Stimulated activated CD8-positive, alpha-beta memory T cell treated with anti-CD3 and anti-CD28 coated beads, Interleukin-7, amount 100 ng/mL, for 1 hour (primary cell): ENCODE measurements around the gene EFHD2.
"Not testable (repeated sequence)": the region's sequence is repeated elsewhere in the genome, so short reads cannot be mapped to it uniquely, and the experiment has no call there.

Experiments
- DNase-seq, 2 donors: peaks; one replicate each; pipeline ENCODE4 v3.0.0-alpha.2; 2020; ENCODE audit warnings: low read depth in 2 of 2

Gene EFHD2

DNA sequence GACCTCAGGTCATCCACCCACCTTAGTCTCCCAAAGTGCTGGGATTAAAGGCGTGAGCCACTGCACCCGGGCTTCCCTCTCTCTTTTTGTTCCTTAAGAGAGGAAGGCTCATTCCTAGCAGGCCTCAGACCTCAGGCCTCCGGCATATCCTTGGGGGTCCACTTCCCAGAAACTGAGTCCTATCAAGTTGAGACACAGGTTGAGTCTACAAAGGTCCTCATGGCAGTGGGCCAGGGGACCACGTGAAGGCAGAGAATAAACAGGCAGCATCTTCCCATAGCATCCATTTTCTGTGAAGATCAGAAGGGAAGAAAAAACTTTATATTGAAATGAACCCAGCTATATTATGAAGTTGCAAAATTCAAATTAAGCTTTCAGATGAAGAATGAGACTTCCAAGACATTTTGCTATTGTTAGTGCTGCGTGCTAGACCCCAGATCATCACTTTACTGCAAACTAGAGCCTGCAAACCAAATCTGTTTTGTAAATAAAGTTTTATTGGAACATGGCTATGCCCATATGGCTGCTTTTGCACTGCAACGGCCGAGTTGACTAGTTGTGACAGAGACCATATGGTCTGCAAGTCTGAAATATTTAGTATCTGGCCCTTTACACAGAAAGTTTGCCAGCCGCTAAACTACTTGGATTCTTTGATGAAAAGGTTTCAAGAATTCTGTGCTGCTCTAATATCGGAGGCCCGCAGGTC, 43.3 kb downstream of the EFHD2 start:
- DNase-seq: no peak

- no peak for DNase-seq
Observed at GRCh38 chr1:15453734-15454133, 44.0 kb downstream of the EFHD2 start.

GRCh38 chr1:15454256-15454655, 44.6 kb downstream of the EFHD2 start:
- no peak for DNase-seq

DNA sequence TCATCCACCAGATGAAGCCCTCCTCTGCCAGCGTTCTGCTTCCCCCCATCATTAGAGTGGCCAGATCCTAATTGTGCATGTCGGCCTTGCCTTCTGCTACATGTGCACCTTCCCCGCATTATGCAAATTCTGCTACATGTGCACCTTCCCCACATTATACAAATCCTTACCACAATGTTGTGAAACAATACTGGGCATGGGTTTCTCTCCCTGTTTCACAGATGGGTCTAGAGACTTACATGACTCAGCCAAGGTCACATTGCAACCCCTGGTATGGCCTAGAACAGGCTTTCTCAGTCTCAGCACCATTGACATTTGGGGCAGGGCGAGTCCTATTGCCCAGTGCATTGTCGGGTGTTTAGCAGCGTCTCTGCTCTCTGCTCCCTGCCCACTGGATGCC, 45.8 kb downstream of the EFHD2 start:
- no peak for DNase-seq

- no peak for DNase-seq
Observed at GRCh38 chr1:15456313-15456954, 46.7 kb downstream of the EFHD2 start, which contains the start of gene CELA2A. CELA2A (plus strand) TSS chr1:15456732; CDS start chr1:15456754, 22 bp downstream.

DNA sequence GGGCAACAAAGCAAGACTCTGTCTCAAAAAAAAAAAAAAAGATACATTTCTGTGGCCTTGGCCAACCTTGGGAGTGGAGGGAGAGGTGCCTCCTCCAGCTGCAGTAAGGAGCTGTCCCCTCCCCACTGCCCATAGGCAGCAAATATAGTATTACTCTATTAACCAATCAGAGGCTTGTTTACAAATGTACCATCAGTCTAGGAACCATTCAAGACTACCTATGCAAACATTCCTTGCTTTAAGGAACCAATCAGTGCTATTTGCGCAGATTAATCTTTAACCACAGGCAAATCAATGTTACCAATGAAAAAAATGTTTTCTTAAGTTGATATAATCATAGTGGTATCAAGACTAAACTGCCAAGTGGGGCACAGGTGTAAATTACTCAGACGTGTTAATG, 47.9 kb downstream of the EFHD2 start:
- DNase-seq: no peak

- DNase-seq: not testable (repeated sequence)
Observed at GRCh38 chr1:15458388-15458787, 48.7 kb downstream of the EFHD2 start.

DNA sequence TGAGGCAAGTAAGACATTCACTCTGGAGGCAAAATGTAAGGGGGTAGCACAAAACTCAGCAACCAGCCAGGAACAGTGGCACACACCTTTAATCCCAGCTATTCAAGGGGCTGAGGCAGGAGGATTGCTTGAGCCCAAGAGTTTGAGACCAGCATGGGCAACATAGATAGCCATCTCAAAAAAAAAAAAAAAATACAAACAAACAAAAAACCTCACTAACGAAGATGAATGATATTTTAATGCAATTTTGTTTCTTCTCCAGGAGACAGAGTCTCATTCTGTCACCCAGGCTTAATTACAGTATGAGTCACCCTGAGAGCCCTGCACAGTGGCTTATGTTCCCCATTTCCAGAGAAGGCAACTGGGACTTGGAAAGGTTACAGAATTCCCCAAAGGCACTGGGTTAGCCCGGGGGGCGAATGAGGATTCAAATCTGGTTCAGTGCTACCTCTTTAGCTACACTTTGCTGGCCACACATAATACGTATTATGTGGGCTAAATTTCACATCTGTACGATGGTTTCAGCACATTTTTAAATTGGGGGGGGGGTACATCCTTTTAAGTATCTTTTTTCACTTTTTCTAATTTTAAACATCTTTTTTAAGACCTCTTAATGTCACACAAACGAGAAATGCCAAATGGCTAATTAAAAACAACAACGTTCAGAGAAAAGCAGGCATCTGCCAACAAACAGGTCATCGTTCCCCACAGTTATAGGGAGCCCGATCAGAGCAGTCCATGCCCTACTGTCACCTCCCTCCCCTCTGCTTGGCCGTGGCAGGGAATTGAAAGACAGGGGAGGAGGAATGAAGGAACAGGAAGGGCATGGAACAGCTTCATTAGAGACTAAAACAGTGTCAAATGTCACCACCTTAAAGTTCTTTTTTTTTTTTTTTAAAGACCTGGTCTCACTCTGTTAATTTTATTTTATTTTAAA, 50.4 kb downstream of the EFHD2 start:
- no peak for DNase-seq

GRCh38 chr1:15460708-15461095, 51.0 kb downstream of the EFHD2 start:
- no peak for DNase-seq

GRCh38 chr1:15463064-15463800, 53.5 kb downstream of the EFHD2 start:
- not testable (repeated sequence) for DNase-seq

- not testable (repeated sequence) for DNase-seq
Observed at GRCh38 chr1:15463926-15464322, 54.2 kb downstream of the EFHD2 start.

DNA sequence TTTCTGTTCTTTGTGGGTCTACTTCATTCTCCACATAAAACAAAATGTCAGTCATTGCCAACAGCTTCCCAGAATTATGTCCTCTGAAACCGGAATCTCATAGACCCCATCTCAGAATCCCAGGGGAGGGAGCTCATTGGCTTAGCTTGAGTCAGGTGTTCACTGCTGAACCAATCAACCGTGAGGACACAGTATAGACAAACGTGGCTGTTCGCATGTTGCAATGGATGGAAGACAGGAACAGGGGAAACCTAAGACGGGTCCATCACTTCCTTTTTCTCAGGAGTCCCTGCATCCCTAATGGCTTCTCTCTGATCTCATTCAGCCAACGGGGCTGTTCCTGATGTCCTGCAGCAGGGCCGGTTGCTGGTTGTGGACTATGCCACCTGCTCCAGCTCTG, 56.0 kb downstream of the EFHD2 start:
- no peak for DNase-seq

GRCh38 chr1:15466955-15467625, 57.4 kb downstream of the EFHD2 start:
- not testable (repeated sequence) for DNase-seq

DNA sequence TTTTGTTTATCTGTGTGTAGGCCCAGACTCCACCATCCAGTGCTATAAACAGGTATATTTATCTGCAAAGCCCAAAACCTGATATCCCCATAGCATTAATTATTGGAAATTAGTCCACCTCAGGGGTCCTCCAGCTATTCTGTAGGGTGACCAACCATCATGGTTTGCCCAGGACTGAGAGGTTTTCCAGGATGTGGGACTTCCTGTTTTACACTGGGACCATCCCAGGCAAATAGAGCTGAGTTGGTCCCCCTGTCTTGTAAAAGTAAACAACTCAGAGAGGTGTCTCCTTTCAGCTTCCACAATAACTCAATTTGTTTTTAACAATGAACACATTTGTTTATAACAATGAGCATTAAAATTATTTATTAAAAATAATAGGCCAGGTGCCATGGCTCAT, 58.5 kb downstream of the EFHD2 start:
- DNase-seq: no peak

DNA sequence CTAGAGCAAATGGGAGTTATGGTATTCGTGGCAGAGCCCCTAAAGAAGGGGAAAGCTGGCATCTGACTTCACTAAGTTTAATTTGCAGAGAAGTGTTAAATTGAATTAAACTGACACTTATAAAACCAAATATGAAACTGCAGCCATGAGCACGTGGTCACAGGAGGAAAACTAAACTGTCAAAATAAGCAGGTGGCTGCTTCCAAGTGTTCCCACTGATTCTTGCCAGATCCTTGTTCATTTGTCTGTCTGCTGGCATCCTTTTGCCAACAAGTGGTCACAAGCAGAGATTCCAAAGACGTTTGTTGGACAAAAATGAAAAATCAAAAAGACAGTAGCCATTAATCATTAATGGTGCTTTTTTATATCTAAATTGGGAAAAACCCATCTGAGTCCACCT, 59.7 kb downstream of the EFHD2 start:
- no peak for DNase-seq

DNA sequence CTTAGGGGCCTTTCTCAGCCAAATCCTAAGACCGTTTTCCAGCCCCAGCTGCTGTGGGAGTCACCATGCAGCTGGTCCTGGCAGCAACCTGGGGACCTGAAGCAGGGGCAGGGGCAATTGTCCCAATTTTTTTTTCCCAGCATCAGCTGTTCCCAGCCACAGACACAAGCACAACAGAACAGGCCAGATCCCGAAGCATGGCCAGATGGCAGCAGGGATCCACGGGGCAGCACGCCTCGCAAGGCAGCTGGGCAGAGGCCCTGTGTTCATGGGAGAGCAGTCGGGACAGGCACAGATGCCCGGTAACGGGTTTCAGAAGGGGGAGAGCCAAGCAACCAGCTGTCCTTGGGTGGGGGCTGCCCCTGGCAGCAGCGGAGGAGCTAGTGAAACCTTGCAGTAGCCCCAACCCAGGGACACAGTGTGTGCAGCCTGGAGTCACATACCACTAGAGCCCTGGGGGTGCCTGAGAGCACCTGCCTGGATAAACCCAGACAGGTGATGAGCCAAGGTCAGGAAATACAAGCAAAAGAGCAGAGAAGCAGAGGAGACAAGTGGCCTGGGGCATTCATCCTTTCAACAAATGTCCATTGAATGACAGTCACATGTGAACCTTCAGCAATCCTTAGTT, 60.2 kb downstream of the EFHD2 start:
- not testable (repeated sequence) for DNase-seq

DNA sequence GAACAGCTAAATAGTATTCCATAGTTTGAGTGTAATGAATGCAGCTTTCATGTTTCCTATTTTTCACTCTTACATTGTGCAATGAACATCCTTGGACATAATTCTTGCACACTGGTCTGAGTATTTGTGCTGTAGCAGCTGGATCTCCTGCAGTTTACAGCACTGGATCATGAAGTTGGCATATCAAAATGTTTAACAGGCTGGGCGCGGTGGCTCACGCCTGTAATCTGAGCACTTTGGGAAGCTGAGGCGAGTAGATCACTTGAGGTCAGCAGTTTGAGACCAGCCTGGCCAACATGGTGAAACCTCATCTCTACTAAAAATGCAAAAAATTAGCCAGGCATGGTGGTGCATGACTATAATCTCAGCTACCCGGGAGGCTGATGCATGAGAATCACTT, 61.4 kb downstream of the EFHD2 start:
- DNase-seq: not testable (repeated sequence)

DNA sequence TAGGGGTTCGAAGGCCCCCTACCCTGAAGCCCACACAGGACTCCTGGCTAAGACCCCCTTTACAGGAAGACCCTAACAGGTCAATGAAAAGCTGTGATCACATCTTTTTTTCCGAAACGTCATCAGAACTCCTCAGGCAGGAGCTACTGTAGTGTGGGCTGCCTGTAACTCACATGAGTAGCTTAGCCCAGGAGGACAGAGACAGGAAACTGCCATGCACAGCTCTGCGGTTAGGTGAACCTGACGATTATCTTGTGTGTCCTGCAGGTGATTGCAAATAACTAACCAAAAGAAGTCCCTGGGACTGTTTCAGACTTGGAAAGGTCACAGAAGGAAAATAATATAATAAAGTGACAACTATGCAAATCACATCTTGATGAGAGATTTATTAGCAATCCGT, 62.0 kb downstream of the EFHD2 start:
- DNase-seq: not testable (repeated sequence)

- DNase-seq: no peak
Observed at GRCh38 chr1:15472587-15472986, 62.9 kb downstream of the EFHD2 start.

GRCh38 chr1:15475752-15476314, 66.1 kb downstream of the EFHD2 start, which contains the start of gene CELA2B:
CELA2B (plus strand) TSS chr1:15476104; CDS start chr1:15476126, 22 bp downstream.
- no peak for DNase-seq
